Bronchial epithelial cell (primary cell): Measurements from ENCODE around the gene CDC42EP4. TPM values are rescaled to one million over a fixed set of nuclear protein-coding genes. Genes with fewer than 3 reads are reported as not detected.

Source experiments
- DNase-seq: peaks from one replicate; pipeline ENCODE4 v3.0.0-alpha.2; 2010; ENCODE audit warnings: low read depth
- FAIRE-seq: peaks from 2 replicates; lab custom pipeline; 2011; peaks lifted over from hg19 to GRCh38; lab: Jason Lieb, UNC
- H3K27me3 ChIP-seq: 2 replicates; pipeline ENCODE4 v1.5.1; 2011; ENCODE audit warnings: low read length; ENCODE audit not compliant: control insufficient read depth, insufficient read depth
- H3K36me3 ChIP-seq: 2 replicates; pipeline ENCODE4 v1.5.1; 2011; ENCODE audit warnings: low read length; ENCODE audit not compliant: control insufficient read depth, insufficient read depth
- H3K4me3 ChIP-seq: 2 replicates; pipeline ENCODE4 v1.5.1; 2011; ENCODE audit warnings: mild to moderate bottlenecking, low read depth, low read length, control low read depth
- total RNA-seq: library from RNA; depleted of rRNA; stranded (reverse); fragments of >200 nt; gene quantifications from 2 replicates; pipeline ENCODE4 v1.2.1, GENCODE V29; 2014
- TF ChIP-seq, protein P1 (sequence below): IDR thresholded peaks from 2 replicates; pipeline ENCODE4 v1.5.1; 2011; ENCODE audit warnings: mild to moderate bottlenecking, moderate library complexity, low read length, control low read depth, inconsistent platforms; ENCODE audit not compliant: insufficient read depth, severe bottlenecking

The CDC42EP4 gene
- total RNA-seq, 1 donor from 2014 or later: 16.8 TPM

DNA sequence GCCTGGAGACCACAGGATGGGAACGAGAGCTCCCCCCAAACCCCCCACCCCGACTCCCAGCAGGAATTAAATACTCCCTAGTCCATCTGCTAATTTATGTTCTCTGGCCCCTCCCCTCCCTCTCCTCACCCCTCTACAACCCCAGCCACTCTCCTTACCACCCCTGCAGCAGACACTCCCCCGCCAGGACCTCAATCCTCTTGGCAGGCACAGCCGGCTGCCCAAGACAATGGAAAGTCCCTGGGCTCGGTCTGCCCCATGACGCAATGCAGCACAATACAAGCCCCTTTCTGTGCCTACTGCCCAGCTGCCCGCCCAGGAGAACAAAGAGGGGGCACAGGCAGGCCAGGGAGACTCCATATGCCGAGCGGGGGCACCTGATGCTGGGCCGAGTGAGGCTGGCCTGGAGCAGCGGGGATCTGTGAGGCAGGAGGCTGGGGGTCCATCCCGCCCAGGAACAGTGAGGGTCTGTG, 30.3 kb upstream of the CDC42EP4 start:
- no peak for FAIRE-seq

DNA sequence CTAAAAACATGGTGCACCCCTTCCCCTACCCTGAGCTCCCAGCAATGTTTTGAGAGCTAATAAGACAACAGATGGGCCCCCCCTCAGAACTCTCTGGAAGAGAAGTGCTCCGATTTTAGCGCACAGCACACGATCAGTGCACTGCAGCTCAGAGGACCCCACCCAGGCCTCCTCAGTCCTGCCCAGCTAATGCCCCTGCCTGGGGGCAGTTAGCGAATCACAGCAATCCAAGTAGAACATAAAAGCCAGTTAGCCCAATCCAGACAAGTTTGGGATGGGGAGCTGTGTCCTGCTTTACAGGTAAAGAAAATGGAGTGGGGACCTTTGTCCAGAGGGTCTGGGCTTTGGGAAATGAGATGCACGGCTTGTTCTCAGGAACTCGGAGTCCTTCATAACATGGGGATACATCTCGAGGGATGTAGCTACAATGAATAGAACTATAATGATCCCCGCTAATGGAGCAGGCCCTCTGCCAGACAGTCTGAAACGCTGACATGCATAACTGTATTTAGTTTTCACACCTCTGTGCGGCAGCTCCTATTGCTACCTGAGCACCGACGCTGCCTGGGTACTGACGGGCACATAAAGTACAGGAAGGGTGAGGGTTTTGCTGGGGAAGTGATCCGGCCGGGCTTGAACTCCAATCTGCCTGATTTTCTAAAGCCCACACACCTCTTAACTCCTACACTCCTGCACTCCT, 29.7 kb upstream of the CDC42EP4 start:
- Histone ChIP-seq H3K4me3 (no peak overlapping the region), H3K36me3 (peaks cover 4% of the 10 kb centered on the region), H3K27me3 (no peaks in the 10 kb centered on the region)
- DNase-seq (peak; percentile 33), FAIRE-seq (no peak)
- TF ChIP-seq, protein P1, sequence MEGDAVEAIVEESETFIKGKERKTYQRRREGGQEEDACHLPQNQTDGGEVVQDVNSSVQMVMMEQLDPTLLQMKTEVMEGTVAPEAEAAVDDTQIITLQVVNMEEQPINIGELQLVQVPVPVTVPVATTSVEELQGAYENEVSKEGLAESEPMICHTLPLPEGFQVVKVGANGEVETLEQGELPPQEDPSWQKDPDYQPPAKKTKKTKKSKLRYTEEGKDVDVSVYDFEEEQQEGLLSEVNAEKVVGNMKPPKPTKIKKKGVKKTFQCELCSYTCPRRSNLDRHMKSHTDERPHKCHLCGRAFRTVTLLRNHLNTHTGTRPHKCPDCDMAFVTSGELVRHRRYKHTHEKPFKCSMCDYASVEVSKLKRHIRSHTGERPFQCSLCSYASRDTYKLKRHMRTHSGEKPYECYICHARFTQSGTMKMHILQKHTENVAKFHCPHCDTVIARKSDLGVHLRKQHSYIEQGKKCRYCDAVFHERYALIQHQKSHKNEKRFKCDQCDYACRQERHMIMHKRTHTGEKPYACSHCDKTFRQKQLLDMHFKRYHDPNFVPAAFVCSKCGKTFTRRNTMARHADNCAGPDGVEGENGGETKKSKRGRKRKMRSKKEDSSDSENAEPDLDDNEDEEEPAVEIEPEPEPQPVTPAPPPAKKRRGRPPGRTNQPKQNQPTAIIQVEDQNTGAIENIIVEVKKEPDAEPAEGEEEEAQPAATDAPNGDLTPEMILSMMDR: no peak

More for the DNA sequence above, 30.3 kb upstream of the CDC42EP4 start:
- peak; percentile 86 for DNase-seq
- Histone ChIP-seq H3K36me3 (peaks cover 4% of the 10 kb centered on the region), H3K4me3 (no peak overlapping the region), H3K27me3 (no peaks in the 10 kb centered on the region)
- TF ChIP-seq, protein P1: no peak

DNA sequence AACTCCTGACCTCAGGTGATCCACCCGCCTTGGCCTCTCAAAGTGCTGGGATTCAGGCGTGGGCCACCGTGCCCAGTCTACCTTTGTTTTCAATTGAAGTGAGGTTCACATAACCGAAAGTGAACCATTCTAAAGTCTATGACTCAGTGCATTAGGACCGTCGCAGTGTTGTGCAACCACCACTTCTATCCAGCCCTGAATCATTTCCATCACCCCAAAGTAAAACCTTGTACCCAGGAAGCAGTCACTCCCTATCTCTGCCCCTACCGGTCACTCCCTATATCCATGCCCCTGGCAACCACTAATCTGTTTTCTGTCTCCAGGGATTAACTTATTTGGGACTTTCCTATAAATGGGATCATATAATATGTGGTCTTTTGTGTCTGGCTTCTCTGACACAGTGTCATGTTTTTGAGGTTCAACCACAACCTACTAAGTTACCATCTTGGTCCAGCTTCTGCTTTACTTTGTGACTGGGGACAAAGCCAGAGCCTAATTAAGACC, 28.3 kb upstream of the CDC42EP4 start:
- H3K27me3 ChIP-seq: no peaks in the 10 kb centered on the region
- FAIRE-seq: peak; percentile 94
- peak; percentile 99 for DNase-seq
- TF ChIP-seq, protein P1: peak; percentile 61
- H3K4me3 ChIP-seq: no peak overlapping the region
- H3K36me3 ChIP-seq: peaks cover 4% of the 10 kb centered on the region

DNA sequence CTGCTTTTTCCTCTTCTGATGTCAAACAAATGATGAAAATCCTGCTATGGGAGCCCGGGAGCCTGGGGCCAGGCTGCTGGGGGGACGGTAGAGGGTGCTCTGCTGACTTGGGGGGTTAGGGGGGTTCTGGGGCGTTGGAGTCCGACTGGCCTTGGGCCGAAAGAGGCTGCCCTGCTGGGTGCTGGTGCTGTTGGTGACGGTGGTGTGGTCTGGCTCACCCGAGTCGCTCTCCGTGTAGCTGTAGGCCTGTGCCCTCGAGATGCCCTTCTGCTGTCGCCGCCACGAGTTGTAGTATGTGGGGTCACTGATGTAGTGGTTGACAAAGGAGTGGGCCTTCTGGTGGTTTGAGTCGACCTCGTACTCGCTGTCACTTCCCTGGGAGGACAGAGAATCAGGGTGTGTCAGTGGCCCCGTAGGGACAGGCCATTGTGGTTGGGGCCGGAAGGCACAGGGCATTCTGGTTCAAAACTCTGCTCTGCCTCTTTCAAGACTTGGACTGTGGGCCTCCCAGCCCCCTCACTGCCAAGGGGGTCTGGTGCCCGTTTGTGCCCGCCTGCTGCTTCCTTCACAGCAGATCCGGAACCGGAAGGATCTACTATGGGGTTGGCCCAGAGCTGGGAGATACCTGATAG, 26.9 kb upstream of the CDC42EP4 start:
- DNase-seq: no peak
- Histone ChIP-seq H3K36me3 (peaks cover 2% of the 10 kb centered on the region), H3K27me3 (no peaks in the 10 kb centered on the region), H3K4me3 (no peak overlapping the region)
- TF ChIP-seq, protein P1: no peak
- FAIRE-seq: no peak

DNA sequence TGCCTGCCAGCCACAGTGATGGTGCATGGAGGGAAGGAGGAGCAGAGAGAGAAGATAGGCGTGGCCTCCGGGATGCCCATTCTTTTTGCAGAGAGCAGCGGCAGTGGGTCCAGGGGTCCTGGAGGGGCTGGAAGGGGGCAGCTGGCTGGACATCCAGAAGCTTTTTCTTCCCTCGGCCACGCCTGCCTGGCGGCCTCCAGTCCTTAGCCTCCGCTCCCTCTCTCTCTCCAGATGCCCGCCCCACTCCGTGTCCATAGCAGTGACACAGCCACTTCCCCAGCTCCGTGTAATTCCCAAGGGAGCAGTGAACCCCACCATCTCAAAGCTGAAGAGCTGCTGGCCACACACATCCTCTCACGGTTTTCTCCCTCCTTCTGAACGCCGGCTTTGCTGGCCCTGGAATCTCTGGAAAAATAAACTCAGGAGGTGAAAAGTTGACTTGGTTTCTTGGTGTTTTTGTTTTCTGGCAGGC, 26.3 kb upstream of the CDC42EP4 start:
- peak; percentile 47 for FAIRE-seq
- TF ChIP-seq, protein P1: no peak
- Histone ChIP-seq H3K4me3 (no peak overlapping the region), H3K36me3 (peaks cover 2% of the 10 kb centered on the region), H3K27me3 (no peaks in the 10 kb centered on the region)
- no peak for DNase-seq
